SU-DHL-6 (cell line): ENCODE data around the gene S100A4.

Experiments
- EZH2phosphoT487 ChIP-seq: fragments of 200-600 bp; sonication (generic), shearing (Covaris generic); conservative IDR thresholded peaks from 2 replicates; pipeline ENCODE4 v1.6.1; 2018; ENCODE audit warnings: mild to moderate bottlenecking, antibody characterized with exemption, low read length, moderate library complexity, mixed read lengths
- TF ChIP-seq, protein P1 (sequence below): fragments of 200-600 bp; sonication (generic); IDR thresholded peaks from one replicate; pipeline ENCODE4 v1.5.1; 2017; ENCODE audit warnings: antibody characterized with exemption, mild to moderate bottlenecking, low read length, moderate library complexity; ENCODE audit not compliant: insufficient read depth, poor library complexity, severe bottlenecking

DNA sequence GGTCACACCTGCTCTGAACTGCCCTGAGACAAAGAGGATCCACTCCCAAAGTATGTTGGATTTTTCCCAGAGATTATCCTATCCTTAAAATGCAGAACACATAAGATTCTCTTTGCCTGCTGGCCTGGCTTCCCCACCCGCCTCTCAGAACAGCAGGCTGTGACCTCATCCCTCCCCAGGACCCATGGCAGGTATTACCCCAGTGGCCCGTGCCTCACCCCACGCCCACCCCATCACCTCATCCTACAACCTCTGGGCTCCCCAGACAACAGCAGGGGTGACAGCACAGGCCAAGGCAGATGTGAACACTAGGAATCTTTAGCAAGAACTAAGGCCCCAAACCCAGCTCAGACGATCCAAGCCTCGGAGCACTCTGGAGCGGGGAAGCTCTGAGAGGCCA, 50.1 kb downstream of the S100A4 start:
- TF ChIP-seq, protein P1, sequence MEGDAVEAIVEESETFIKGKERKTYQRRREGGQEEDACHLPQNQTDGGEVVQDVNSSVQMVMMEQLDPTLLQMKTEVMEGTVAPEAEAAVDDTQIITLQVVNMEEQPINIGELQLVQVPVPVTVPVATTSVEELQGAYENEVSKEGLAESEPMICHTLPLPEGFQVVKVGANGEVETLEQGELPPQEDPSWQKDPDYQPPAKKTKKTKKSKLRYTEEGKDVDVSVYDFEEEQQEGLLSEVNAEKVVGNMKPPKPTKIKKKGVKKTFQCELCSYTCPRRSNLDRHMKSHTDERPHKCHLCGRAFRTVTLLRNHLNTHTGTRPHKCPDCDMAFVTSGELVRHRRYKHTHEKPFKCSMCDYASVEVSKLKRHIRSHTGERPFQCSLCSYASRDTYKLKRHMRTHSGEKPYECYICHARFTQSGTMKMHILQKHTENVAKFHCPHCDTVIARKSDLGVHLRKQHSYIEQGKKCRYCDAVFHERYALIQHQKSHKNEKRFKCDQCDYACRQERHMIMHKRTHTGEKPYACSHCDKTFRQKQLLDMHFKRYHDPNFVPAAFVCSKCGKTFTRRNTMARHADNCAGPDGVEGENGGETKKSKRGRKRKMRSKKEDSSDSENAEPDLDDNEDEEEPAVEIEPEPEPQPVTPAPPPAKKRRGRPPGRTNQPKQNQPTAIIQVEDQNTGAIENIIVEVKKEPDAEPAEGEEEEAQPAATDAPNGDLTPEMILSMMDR = no peak
- TF ChIP-seq EZH2phosphoT487 = no peak
